UCSD-AML1 (cell line): ENCODE measurements around the gene PRKAG2.

Experiments
- DNase-seq: peaks from one replicate; lab custom pipeline; 2025; ENCODE audit not compliant: unreplicated experiment; lab: John Stamatoyannopoulos, UW

The PRKAG2 gene

GRCh38 chr7:151717415-151717814, 159.5 kb downstream of the PRKAG2 start:
- DNase-seq, result no peak

- no peak for DNase-seq
Measured at GRCh38 chr7:151716323-151716722, 160.6 kb downstream of the PRKAG2 start.

DNA sequence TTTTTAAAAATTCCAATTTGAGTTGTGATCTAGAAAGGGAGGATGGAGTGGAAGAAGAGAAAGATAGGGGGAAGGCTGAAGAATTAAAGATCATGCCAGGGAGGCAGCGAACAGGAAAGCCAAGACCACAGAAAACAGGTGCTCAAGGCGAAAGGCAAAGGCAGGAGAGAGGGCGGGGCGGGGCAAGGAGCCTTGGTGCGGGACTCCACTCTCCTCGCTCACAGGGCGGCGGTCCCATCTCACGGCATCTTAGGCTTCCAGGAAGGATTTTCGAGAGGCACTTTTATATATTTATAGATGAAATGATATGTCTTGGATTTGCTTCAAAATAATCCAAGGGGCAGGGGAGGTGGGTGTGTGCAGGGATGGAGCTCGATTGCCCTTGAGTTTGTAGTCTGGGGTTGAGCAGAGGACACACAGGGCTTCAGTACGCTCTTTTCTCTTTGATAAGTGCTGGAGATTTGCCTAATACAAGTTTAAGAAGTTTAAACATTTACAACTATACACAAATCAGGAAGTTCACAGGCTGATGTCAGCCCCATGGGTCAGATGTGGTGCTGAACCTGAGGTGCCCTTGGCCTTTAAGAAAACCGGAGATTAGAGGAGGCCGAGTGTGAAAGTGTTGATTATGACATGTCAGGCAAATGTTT, 161.1 kb downstream of the PRKAG2 start:
- DNase-seq, result no peak

DNA sequence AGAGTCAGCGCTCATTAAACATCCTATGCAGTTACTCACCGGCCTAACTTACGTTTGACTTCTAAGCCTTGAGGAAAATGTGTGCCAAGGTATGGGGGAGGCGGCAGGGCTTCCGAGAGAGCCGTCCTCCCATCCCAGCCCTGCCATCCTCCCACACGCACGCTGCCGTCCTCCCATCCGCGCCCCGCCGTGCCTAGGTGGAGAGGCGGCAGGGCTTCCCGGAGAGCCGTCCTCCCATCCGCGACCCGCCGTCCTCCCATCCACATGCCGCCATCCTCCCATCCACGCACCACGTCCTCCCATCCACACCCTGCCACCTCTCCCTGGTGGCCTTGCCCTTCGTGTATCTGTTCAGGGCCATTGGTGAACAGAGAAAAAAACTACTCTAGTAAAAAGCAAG, 162.7 kb downstream of the PRKAG2 start:
- DNase-seq, result no peak

GRCh38 chr7:151712810-151713125, 164.1 kb downstream of the PRKAG2 start:
- DNase-seq, result no peak

DNA sequence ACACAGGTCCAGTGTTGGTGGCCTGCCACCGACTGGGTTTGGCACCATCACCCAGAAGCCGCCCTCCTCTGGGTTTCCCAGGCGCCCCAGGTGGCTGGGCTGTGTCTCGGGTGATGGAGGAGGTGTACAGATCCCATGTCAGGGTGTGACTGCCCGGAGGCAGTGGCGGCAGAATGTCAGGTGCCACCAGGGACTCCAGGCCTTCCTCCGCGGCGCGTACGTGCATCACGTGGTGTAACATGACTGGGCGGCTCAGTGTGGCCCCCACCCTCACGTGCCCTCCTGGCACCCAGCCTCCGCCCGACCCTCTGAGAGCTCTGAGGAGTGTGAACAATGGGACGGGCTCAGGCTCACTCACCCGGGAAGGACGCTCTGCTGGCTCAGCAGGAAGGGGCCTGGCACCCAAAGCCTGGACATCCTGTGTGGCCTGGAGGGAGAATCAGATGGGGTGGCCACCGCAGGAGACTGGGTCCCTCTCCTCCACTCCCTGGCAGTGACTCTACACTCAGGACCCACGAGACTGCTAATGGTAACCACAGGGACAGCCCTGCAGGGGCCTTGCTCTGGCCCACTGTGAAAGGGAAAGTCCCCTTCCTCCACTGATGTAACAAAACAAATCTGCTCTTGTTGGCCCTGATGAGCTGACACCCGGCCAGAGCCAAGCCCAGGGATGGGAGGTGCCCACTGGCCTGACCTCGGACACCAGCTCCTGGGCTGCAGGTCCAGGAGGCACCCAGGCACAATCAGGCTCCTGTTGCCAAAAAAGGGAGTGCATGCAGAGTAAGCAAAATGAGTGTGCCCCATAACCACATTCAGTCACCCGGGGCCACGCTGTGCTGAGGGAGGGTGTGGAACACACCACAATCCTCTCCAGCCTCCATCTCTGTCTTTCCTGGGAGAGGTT, 164.8 kb downstream of the PRKAG2 start:
- no peak for DNase-seq

DNA sequence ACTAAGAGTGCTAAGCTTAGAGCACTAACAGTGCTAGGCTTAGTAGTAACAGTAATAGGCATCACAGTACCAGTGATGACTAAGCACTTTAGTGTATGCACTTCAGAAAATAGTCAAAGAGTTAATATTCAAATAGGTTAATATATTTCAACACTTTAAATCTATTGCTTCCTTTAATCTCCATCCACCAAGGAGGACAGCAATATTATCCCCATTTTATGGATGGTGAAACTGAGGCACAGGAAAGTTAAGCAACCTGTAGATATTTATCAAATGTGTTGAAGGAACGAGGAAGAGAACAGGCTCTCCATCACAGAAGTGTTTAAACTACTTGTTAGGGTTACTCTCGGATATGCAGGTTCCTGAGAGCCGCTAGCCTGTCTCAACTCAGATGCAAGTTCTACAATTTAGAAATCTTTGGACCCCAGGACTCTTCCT, 165.5 kb downstream of the PRKAG2 start:
- no peak for DNase-seq

DNA sequence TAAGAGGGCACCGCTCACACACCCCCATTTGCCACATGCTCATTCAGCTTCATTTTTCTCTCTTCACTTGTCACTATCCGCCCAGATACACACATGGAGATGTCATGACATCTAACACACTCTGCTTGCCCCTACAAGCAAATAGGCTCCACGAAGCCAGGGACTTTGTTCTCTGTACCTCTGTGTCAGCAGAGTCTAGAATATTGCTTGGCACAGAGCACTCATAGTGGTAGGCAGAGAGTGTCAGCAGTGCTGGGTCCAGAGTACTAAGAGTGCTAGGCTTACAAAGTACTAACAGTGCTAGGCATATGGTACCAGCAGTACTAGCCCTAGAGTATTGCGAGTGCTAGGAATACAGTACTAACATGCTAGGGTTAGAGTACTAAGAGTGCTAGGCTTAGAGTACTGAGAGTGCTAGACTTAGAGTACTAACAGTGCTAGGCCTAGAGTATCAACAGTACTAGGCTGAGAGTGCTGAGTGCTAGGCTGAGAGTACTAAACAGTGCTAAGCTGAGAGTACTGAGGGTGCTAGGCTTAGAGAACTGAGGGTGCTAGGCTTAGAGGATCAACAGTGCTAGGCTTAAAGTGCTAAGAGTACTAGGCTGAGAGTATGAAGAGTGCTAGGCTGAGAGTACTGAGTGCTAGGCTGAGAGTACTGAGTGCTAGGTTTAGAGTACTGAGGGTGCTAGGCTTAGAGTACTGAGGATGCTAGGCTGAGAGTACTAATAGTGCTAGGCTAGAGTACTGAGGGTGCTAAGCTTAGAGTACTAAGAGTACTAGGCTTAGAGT, 166.1 kb downstream of the PRKAG2 start:
- DNase-seq, result no peak

GRCh38 chr7:151710121-151710640, 166.7 kb downstream of the PRKAG2 start:
- no peak for DNase-seq

GRCh38 chr7:151709141-151710038, 167.5 kb downstream of the PRKAG2 start:
- no peak for DNase-seq

GRCh38 chr7:151708610-151709009, 168.3 kb downstream of the PRKAG2 start:
- DNase-seq, result no peak

DNA sequence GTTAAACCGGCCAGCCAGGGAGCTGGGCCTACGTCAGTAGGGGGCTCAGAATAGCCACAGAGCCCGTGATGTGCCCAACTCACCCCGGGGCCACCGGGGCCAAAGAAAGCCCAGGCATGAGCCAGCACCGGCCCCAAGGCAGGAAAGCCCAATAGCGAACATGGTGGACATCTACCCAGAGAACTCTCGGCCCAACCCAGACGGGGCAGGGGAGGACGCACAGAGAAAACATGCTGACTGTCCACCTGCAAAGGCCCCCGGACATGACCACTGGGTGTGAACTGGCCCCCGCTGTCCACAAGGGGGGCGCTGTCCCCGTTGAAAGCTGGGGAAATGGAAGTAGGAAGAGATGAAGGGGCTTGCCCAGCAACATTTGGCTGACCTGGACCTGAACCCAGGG, 169.2 kb downstream of the PRKAG2 start:
- DNase-seq, result no peak

DNA sequence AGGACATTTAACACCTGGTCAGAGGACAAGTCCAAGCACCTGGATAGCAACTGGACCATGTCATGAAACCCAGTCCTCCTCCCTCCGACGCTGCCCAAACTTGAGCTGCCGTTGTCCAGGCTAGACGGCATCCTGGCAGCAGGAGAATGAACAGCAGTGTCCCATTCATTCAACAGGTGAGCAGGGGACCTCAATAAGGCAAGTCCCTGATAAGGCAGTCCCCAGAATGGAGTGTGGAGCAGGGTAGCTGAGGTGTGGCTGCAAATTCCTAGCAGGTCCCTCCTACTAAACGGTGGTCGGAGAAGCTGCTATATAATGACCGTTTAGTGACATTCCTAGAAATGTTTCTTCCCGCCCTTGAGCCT, 169.8 kb downstream of the PRKAG2 start:
- no peak for DNase-seq

GRCh38 chr7:151706277-151707104, 170.4 kb downstream of the PRKAG2 start:
- no peak for DNase-seq

- peak; percentile 24 for DNase-seq
Measured at GRCh38 chr7:151705636-151706276, 171.2 kb downstream of the PRKAG2 start.

GRCh38 chr7:151704960-151705635, 171.8 kb downstream of the PRKAG2 start:
- no peak for DNase-seq

DNA sequence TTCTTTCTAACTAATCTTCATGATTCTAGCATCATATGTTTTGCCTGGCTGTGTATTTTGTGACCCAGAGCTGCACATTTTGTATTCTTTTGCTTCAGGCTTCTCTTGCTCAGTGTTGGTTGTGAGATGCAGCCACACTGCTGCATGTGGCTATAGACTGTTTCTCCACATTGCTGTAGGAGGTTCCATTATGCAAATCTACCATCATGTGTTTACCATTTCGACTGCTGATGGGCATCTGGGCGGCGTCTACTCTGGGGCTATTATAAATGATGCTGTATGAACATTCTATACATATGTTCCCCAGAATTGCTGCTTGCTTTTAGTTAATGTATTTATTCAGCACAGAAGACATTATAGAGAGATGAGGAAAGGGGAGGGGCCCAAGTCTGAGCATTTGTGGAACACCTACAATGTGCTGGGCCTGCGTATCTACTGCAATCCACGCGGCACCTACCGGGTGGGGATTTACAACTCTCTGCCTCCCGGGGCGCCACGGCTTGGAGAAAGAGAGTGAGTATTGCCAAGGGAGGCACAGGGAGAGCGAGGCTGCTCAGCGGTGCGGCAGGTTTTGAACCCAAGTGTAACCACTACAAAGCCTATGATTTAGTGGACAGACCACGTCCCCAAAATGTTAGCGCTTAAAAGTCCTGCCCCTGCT, 172.5 kb downstream of the PRKAG2 start:
- DNase-seq, result no peak

DNA sequence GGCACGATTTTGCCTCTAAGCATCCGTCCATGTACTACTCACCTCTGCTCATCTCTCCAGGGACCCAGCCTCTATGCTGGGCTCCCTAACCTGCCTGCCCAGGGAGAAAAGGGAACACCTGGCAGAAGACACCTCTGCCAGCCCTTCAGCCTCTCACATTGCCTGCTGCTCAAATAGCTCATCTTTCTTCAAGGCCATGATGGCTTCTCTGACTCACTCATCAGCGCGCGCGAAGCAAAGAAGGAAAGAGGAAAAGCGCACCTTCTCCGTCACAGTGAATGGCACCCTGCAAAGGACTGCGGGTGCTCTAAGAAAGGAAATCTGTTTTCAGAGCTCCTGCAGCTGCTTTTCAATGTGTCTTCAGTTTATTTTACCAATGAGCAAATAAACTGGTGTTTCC, 174.0 kb downstream of the PRKAG2 start:
- no peak for DNase-seq
